Heart right ventricle (tissue), 16 donors: Measurements from ENCODE around the gene TMIE. TPM values are rescaled to one million over a fixed set of nuclear protein-coding genes. Genes with fewer than 3 reads are reported as not detected.

ENCODE experiments used
- ATAC-seq, 8 donors: fragments of 200-7000 bp; cut with Tn5 transposase; one replicate each; pipeline ENCODE4 v1.9.1; 2020; ENCODE audit warnings: mild to moderate bottlenecking in 8 of 8, moderate library complexity in 8 of 8, moderate number of reproducible peaks in 1 of 8
- DNase-seq, 2 donors: peaks; one replicate each; pipeline ENCODE4 v3.0.0-alpha.2; 2020
- H3K27ac ChIP-seq, 10 donors: fragments of 200-600 bp; sonication (generic) in 2 of 10; one replicate each; pipeline versions ENCODE4 v1.5.0 to v1.8.0; 2020 to 2022; ENCODE audit warnings: mild to moderate bottlenecking in 3 of 10
- H3K27me3 ChIP-seq, 7 donors: fragments of 200-600 bp; one replicate each; pipeline ENCODE4 v1.8.0; 2021 to 2022; ENCODE audit warnings: mild to moderate bottlenecking in 2 of 7
- H3K36me3 ChIP-seq, 9 donors: fragments of 200-600 bp; sonication (generic) in 1 of 9; one replicate each; pipeline versions ENCODE4 v1.5.0 to v1.8.0; 2020 to 2022; ENCODE audit warnings: mild to moderate bottlenecking in 2 of 9
- H3K4me1 ChIP-seq, 9 donors: fragments of 200-600 bp; sonication (generic) in 1 of 9; one replicate each; pipeline versions ENCODE4 v1.5.0 to v1.8.0; 2020 to 2022; ENCODE audit warnings: mild to moderate bottlenecking in 4 of 9
- H3K4me3 ChIP-seq, 10 donors: fragments of 200-600 bp; sonication (generic) in 2 of 10; one replicate each; pipeline versions ENCODE4 v1.5.0 to v1.8.0; 2020 to 2022; ENCODE audit warnings: mild to moderate bottlenecking in 7 of 10, moderate library complexity in 2 of 10
- H3K9me3 ChIP-seq, 11 donors: fragments of 200-600 bp in 10 of 11; sonication (generic) in 2 of 11; one replicate each; pipeline versions ENCODE4 v1.5.0 to v1.8.0; 2013 to 2022; ENCODE audit warnings: mild to moderate bottlenecking in 2 of 11, control low read depth in 1 of 11, moderate library complexity in 1 of 11
- CTCF ChIP-seq, 9 donors: fragments of 200-600 bp; sonication (generic) in 2 of 9; IDR thresholded peaks; one replicate each; pipeline versions ENCODE4 v1.5.0 to v1.8.0; 2021 to 2022; ENCODE audit warnings: antibody characterized with exemption in 9 of 9, mild to moderate bottlenecking in 5 of 9, moderate library complexity in 1 of 9
- WGBS, 2 donors: extraction: QIAGEN DNeasy Blood & Tissue Kit; methylation state at CpG; one replicate each; pipeline ENCODE4 v1.1.7; 2013; ENCODE audit warnings: inconsistent platforms in 1 of 2; 5-methylcytosine and 5-hydroxymethylcytosine counted together
- intact Hi-C, 10 donors: fragments of 100-400 bp; cut with DNase I; formaldehyde crosslinking; loops; one replicate each; pipeline versions ENCODE4 v1.11.1 to v1.14.2; 2022
- polyA plus RNA-seq, 2 donors: library from polyadenylated mRNA; stranded (reverse); fragments of 200-250 nt; gene quantifications; one replicate each; pipeline ENCODE4 v1.2.3, GENCODE V29; 2013
- total RNA-seq, 10 donors: library from RNA; stranded (reverse); fragmentation: NEBNext Ultra II Directional in 3 of 10; extraction: Animal tissue kit (Norgen Biotek cat#: 25700) in 3 of 10; gene quantifications; one replicate each; pipeline versions ENCODE4 v1.2.1 to v1.2.4, GENCODE V29; 2021 to 2023
- donor health status: Arrhythmogenic right ventricular cardiomyopathy.
- donor health status: ischemic (EF 13 %, LVEDD 7.1; RV severe dilation, severe dysfunction).
- donor health status: healthy with polysubstance abuse.
- donor health status: DM: no; HTN: yes; CAD: no.
- donor health status: DM: no; HTN: no; CAD: no.
- donor health status: ischemic (EF 25% LVEDD 6.9; RV normal size, moderate dysfunction).
- donor health status: ischemic (EF 25% LVEDD 5.7; RV mildly dilated, moderate dysfunction).
- donor health status: healthy.
- donor health status: DM: yes; HTN: yes; CAD: no.
- donor health status: Ischemic cardiomyopathy.
- donor health status: ischemic (EF 35%, LVEDD 5.7; RV mildly dilated, moderate dysfunction).
- donor health status: nonischemic (EF 11% LVEDD 7.7; RV severe dilation, severe dysfunction).
- donor health status: DM: yes; HTN: yes; CAD: no.
- donor health status: PGD.
- donor health status: ischemic (EF 29% LVEDD 5.4; RV normal size, mild dysfunction).
- donor health status: nonischemic (EF 23%, LVEDD 6.1; RV moderate dilation, normal function).

The TMIE gene
- total and polyA plus RNA-seq, 12 donors: 0.21 to 1.2 (median 0.48) TPM; not detected in 1

- Histone ChIP-seq H3K27me3 (peaks cover 0 to 18% (median 5%) of the 10 kb centered on the region in 7 donors), H3K27ac (no peak overlapping the region), H3K4me3 (no peak overlapping the region), H3K36me3 (no peaks in the 10 kb centered on the region), H3K4me1 (no peaks in the 10 kb centered on the region), H3K9me3 (no peaks in the 10 kb centered on the region)
- 89 to 91% methylated on average over 3 of the region's 3 CpGs for WGBS, 2 donors
- ATAC-seq (no peak), DNase-seq (no peak)
- intact Hi-C loops: no loop called here
- TF ChIP-seq CTCF (IDR thresholded peaks at IDR 0.05): no peak
Measured at GRCh38 chr3:46731795-46732194, 30.6 kb downstream of the TMIE start.

GRCh38 chr3:46733026-46733800 is 32.0 kb downstream of the TMIE start:
- WGBS, 2 donors: 75 to 76% methylated on average over 9 of the region's 9 CpGs
- no peaks in the 10 kb centered on the region for H3K36me3 ChIP-seq
- intact Hi-C loops: no loop called here
- no peak overlapping the region for H3K27ac ChIP-seq
- peaks cover 0 to 18% (median 5%) of the 10 kb centered on the region in 7 donors for H3K27me3 ChIP-seq
- no peaks in the 10 kb centered on the region for H3K4me1 ChIP-seq
- no peak for ATAC-seq
- H3K4me3 ChIP-seq: no peak overlapping the region
- no peak for TF ChIP-seq CTCF (IDR thresholded peaks at IDR 0.05)
- peak in 1 of 2 donors; percentile 1 for DNase-seq
- H3K9me3 ChIP-seq: no peaks in the 10 kb centered on the region

- no peak overlapping the region for H3K4me3 ChIP-seq
- 54 to 70% methylated on average over 4 of the region's 4 CpGs for WGBS, 2 donors
- peaks cover 0 to 14% (median 5%) of the 10 kb centered on the region in 7 donors for H3K27me3 ChIP-seq
- H3K9me3 ChIP-seq: peaks cover 0 to 4% (median 0%) of the 10 kb centered on the region in 11 donors
- ATAC-seq (peak in 3 of 8 donors; percentile 16 to 25 (median 24)), DNase-seq (no peak)
- TF ChIP-seq CTCF (IDR thresholded peaks at IDR 0.05): no peak
- intact Hi-C loops: loop anchor here in 1 of 10 donors (5.0 kb wide), 1 partner anchor 98 kb away; no protein-coding TSS in a partner anchor
- H3K4me1 ChIP-seq: no peaks in the 10 kb centered on the region
- H3K27ac ChIP-seq: no peak overlapping the region
- no peaks in the 10 kb centered on the region for H3K36me3 ChIP-seq
Measured at GRCh38 chr3:46734773-46735172, 33.6 kb downstream of the TMIE start.

GRCh38 chr3:46736006-46736872 is 35.0 kb downstream of the TMIE start:
- no peaks in the 10 kb centered on the region for H3K4me1 ChIP-seq
- H3K4me3 ChIP-seq: no peak overlapping the region
- intact Hi-C loops: loop anchor here in 1 of 10 donors (5.0 kb wide), 1 partner anchor 96 kb away; no protein-coding TSS in a partner anchor
- DNase-seq (no peak), ATAC-seq (peak in 1 of 8 donors; percentile 22)
- WGBS, 2 donors: 81 to 84% methylated on average over 20 of the region's 20 CpGs
- peaks cover 0 to 7% (median 0%) of the 10 kb centered on the region in 11 donors for H3K9me3 ChIP-seq
- H3K36me3 ChIP-seq: no peaks in the 10 kb centered on the region
- H3K27me3 ChIP-seq: peaks cover 0 to 9% (median 4%) of the 10 kb centered on the region in 7 donors
- no peak overlapping the region for H3K27ac ChIP-seq
- no peak for TF ChIP-seq CTCF (IDR thresholded peaks at IDR 0.05)
